ENCODE results near the gene PDCL2. TPM values are rescaled to one million over a fixed set of nuclear protein-coding genes. Genes with fewer than 3 reads are reported as not detected.

Gene PDCL2
- total RNA-seq: not detected

- no peaks in the 10 kb centered on the region for H3K36me3 ChIP-seq
- DNase-seq: no peak
- no peaks in the 10 kb centered on the region for H3K4me1 ChIP-seq
- H3K9me3 ChIP-seq: no peaks in the 10 kb centered on the region
- no peak within 1 kb of the TSS for H3K27ac ChIP-seq
- TF ChIP-seq POLR2A (IDR thresholded peaks at IDR 0.05): no peak
- TF ChIP-seq, protein P1, sequence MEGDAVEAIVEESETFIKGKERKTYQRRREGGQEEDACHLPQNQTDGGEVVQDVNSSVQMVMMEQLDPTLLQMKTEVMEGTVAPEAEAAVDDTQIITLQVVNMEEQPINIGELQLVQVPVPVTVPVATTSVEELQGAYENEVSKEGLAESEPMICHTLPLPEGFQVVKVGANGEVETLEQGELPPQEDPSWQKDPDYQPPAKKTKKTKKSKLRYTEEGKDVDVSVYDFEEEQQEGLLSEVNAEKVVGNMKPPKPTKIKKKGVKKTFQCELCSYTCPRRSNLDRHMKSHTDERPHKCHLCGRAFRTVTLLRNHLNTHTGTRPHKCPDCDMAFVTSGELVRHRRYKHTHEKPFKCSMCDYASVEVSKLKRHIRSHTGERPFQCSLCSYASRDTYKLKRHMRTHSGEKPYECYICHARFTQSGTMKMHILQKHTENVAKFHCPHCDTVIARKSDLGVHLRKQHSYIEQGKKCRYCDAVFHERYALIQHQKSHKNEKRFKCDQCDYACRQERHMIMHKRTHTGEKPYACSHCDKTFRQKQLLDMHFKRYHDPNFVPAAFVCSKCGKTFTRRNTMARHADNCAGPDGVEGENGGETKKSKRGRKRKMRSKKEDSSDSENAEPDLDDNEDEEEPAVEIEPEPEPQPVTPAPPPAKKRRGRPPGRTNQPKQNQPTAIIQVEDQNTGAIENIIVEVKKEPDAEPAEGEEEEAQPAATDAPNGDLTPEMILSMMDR (IDR thresholded peaks at IDR 0.05): no peak
- H3K4me3 ChIP-seq: no peak within 1 kb of the TSS
- no peaks in the 10 kb centered on the region for H3K27me3 ChIP-seq
Observed at GRCh38 chr4:55592014-55592413, at the start of gene PDCL2. PDCL2 (minus strand) TSS chr4:55592245; CDS start chr4:55592109, 136 bp downstream.

GRCh38 chr4:55637272-55637820 lies 45.3 kb upstream of the PDCL2 start:
- TF ChIP-seq POLR2A (IDR thresholded peaks at IDR 0.05): no peak
- TF ChIP-seq, protein P1 (IDR thresholded peaks at IDR 0.05): no peak
- DNase-seq: no peak
- no peaks in the 10 kb centered on the region for H3K9me3 ChIP-seq
- H3K4me1 ChIP-seq: peaks cover 0 to 16% (median 3%) of the 10 kb centered on the region in 4 donors
- H3K36me3 ChIP-seq: no peaks in the 10 kb centered on the region
- H3K27me3 ChIP-seq: peaks cover 0 to 25% of the 10 kb centered on the region in 2 donors
- no peak overlapping the region for H3K4me3 ChIP-seq
- H3K27ac ChIP-seq: no peak overlapping the region

- TF ChIP-seq, protein P1 (IDR thresholded peaks at IDR 0.05): no peak
- TF ChIP-seq POLR2A (IDR thresholded peaks at IDR 0.05): no peak
- H3K4me1 ChIP-seq: peaks cover 0 to 16% (median 3%) of the 10 kb centered on the region in 4 donors
- no peaks in the 10 kb centered on the region for H3K9me3 ChIP-seq
- DNase-seq: no peak
- peaks cover 0 to 25% of the 10 kb centered on the region in 2 donors for H3K27me3 ChIP-seq
- no peak overlapping the region for H3K27ac ChIP-seq
- H3K4me3 ChIP-seq: peak overlapping the region in 1 of 4 donors; percentile 46
- no peaks in the 10 kb centered on the region for H3K36me3 ChIP-seq
Observed at GRCh38 chr4:55636656-55636999, 44.6 kb upstream of the PDCL2 start.

DNA sequence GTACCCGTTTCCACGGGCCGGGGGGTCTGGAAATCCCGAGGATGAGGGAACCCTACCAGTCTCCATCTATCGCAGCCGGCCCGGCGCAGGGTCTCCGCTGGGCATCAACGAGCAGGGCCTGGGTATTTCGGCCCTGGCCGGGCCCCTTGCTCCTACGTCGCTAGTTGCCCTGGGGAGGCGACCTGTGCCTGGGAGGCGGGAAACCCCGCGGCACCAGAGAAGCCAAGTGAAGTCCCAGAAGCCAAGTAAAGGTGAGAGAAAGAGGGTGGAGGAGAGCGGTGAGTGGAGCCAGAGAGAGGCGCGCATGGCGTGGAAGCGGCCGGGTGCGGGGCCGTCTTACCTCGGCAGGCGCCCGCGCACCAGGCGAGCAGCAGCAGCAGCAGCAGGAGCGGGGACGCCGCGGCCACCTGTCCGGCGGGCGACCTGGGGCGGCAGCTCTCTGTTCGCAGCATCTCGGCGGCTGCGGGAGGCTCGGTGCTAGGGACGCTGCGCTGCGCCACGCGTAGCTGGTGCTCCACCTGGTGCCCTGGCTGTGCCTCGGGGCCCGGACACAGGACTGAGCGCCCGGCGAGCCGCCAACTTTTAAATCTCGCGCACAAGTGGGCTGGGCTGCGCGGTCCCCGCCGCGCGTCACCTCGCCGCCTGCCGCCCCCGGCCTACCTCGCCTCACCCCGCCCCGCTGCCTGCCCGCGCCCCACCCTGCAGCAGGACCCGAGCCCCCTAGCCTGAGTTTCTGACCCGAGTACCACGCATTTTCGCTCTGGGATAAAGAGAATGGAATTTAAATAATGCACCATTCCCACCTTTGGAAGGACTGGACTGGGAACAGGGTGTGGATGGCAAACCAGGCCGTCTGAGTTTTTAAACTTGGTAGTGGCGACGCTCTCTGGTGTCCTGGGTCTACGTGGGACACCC lies 44.0 kb upstream of the PDCL2 start, which contains the start of gene NMU:
TSS of gene NMU (minus strand) at position 558 of the 915 bp plus-strand sequence. CDS start at position 452, 106 bp downstream.
- Histone ChIP-seq H3K9me3 (no peaks in the 10 kb centered on the region), H3K27me3 (peaks cover 0 to 25% of the 10 kb centered on the region in 2 donors), H3K36me3 (no peaks in the 10 kb centered on the region), H3K4me1 (peaks cover 0 to 16% (median 3%) of the 10 kb centered on the region in 4 donors), H3K4me3 (peak within 1 kb of the TSS in 3 of 4 donors; percentile 27 to 46 (median 36)), H3K27ac (no peak within 1 kb of the TSS)
- no peak for TF ChIP-seq POLR2A (IDR thresholded peaks at IDR 0.05)
- TF ChIP-seq, protein P1 (IDR thresholded peaks at IDR 0.05): peak in 1 of 6 experiments; percentile 23
- DNase-seq: peak in 2 of 3 donors; percentile 49 to 59

- Histone ChIP-seq H3K4me1 (peaks cover 0 to 16% (median 3%) of the 10 kb centered on the region in 4 donors), H3K4me3 (no peak overlapping the region)
Observed at GRCh38 chr4:55635282-55635681, 43.2 kb upstream of the PDCL2 start.

More at GRCh38 chr4:55635282-55635681, 43.2 kb upstream of the PDCL2 start:
- Histone ChIP-seq H3K27me3 (peaks cover 0 to 25% of the 10 kb centered on the region in 2 donors), H3K27ac (no peak overlapping the region), H3K36me3 (no peaks in the 10 kb centered on the region), H3K9me3 (no peaks in the 10 kb centered on the region)
- DNase-seq: no peak
- TF ChIP-seq POLR2A (IDR thresholded peaks at IDR 0.05): no peak
- TF ChIP-seq, protein P1 (IDR thresholded peaks at IDR 0.05): no peak

Data from Peyer's patch (tissue), 4 donors.